Left lung (tissue), 10 donors: ENCODE measurements around the gene FAM181A. TPM values are rescaled to one million over a fixed set of nuclear protein-coding genes. Genes with fewer than 3 reads are reported as not detected.

ENCODE experiments used
- ATAC-seq: fragments of 200-7000 bp; cut with Tn5 transposase; one replicate; pipeline ENCODE4 v1.9.1; 2020; ENCODE audit warnings: moderate library complexity
- DNase-seq, 4 donors: peaks; one replicate each; pipeline ENCODE4 v3.0.0-alpha.2; 2013 to 2020
- H3K27ac ChIP-seq, 2 donors: fragments of 200-600 bp; sonication (generic) in 1 of 2; one replicate each; pipeline versions ENCODE4 v1.5.0 to v1.8.0; 2020 to 2021
- H3K27me3 ChIP-seq, 2 donors: fragments of 200-600 bp; sonication (generic) in 1 of 2; one replicate each; pipeline versions ENCODE4 v1.5.0 to v1.8.0; 2020 to 2021
- H3K36me3 ChIP-seq, 2 donors: fragments of 200-600 bp; sonication (generic) in 1 of 2; one replicate each; pipeline versions ENCODE4 v1.5.0 to v1.8.0; 2020 to 2021
- H3K4me1 ChIP-seq, 2 donors: fragments of 200-600 bp; one replicate each; pipeline ENCODE4 v1.8.0; 2021
- H3K4me3 ChIP-seq, 2 donors: fragments of 200-600 bp; sonication (generic) in 1 of 2; one replicate each; pipeline versions ENCODE4 v1.5.0 to v1.8.0; 2020 to 2021; ENCODE audit warnings: mild to moderate bottlenecking in 1 of 2
- H3K9me3 ChIP-seq, 2 donors: fragments of 200-600 bp; sonication (generic) in 1 of 2; one replicate each; pipeline versions ENCODE4 v1.5.0 to v1.8.0; 2020 to 2021
- CTCF ChIP-seq, 2 donors: fragments of 200-600 bp; sonication (generic) in 1 of 2; IDR thresholded peaks; one replicate each; pipeline versions ENCODE4 v1.5.0 to v1.8.0; 2021; ENCODE audit warnings: antibody characterized with exemption in 2 of 2
- intact Hi-C, 2 donors: fragments of 100-400 bp; cut with DNase I; formaldehyde crosslinking; loops; one replicate each; pipeline versions ENCODE4 v1.11.2 to v1.14.2; 2022
- polyA plus RNA-seq, 6 donors: library from polyadenylated mRNA; unstranded; fragments of 120-200 nt; gene quantifications; one replicate each; pipeline ENCODE4 v1.2.1, GENCODE V29; 2013; ENCODE audit not compliant: insufficient read length in 6 of 6
- total RNA-seq, 2 donors: library from RNA; stranded (reverse); fragmentation: NEBNext Ultra II Directional; extraction: Animal tissue kit (Norgen Biotek cat#: 25700); gene quantifications; one replicate each; pipeline ENCODE4 v1.2.1, GENCODE V29; 2021
- donor health status: DM: no; HTN: yes; CAD: no.
- donor health status: DM: no; HTN: no; CAD: no.

FAM181A gene
- total and polyA plus RNA-seq, 8 donors = 0.10 to 1.1 (median 0.37) TPM; not detected in 2

- DNase-seq = peak in 1 of 4 donors; percentile 28
- Histone ChIP-seq H3K27ac (no peak overlapping the region), H3K4me1 (peaks cover 0 to 15% of the 10 kb centered on the region in 2 donors), H3K4me3 (no peak overlapping the region), H3K9me3 (no peaks in the 10 kb centered on the region), H3K27me3 (peaks cover 13 to 30% of the 10 kb centered on the region in 2 donors), H3K36me3 (no peaks in the 10 kb centered on the region)
- no peak for TF ChIP-seq CTCF (IDR thresholded peaks at IDR 0.05)
- ATAC-seq = no peak
- intact Hi-C loops = loop anchor here in 1 of 2 donors (5.0 kb wide), 1 partner anchor 59 kb away; no protein-coding TSS in a partner anchor
These were observed 15.9 kb downstream of the FAM181A start for GRCh38 chr14:93943052-93943451.

GRCh38 chr14:93943930-93944329 is 16.8 kb downstream of the FAM181A start:
- ATAC-seq (no peak), DNase-seq (peak in 1 of 4 donors; percentile 71)
- no peak for TF ChIP-seq CTCF (IDR thresholded peaks at IDR 0.05)
- Histone ChIP-seq H3K4me1 (peaks cover 0 to 12% of the 10 kb centered on the region in 2 donors), H3K9me3 (no peaks in the 10 kb centered on the region), H3K27me3 (peaks cover 5 to 22% of the 10 kb centered on the region in 2 donors), H3K27ac (no peak overlapping the region), H3K36me3 (no peaks in the 10 kb centered on the region), H3K4me3 (no peak overlapping the region)
- intact Hi-C loops = loop anchor here in 1 of 2 donors (5.0 kb wide), 1 partner anchor 58 kb away; no protein-coding TSS in a partner anchor

GRCh38 chr14:93944348-93945069 is 17.4 kb downstream of the FAM181A start:
- intact Hi-C loops = loop anchor here in 1 of 2 donors (5.0 kb wide), 1 partner anchor 58 kb away; no protein-coding TSS in a partner anchor
- peak in 1 of 4 donors; percentile 40 for DNase-seq
- ATAC-seq = no peak
- Histone ChIP-seq H3K4me3 (no peak overlapping the region), H3K4me1 (peaks cover 0 to 6% of the 10 kb centered on the region in 2 donors), H3K27me3 (peaks cover 0 to 16% of the 10 kb centered on the region in 2 donors), H3K27ac (no peak overlapping the region), H3K9me3 (no peaks in the 10 kb centered on the region), H3K36me3 (no peaks in the 10 kb centered on the region)
- TF ChIP-seq CTCF (IDR thresholded peaks at IDR 0.05) = no peak

GRCh38 chr14:93945070-93945399 is 17.9 kb downstream of the FAM181A start:
- TF ChIP-seq CTCF (IDR thresholded peaks at IDR 0.05) = no peak
- ATAC-seq (no peak), DNase-seq (no peak)
- no peak overlapping the region for H3K4me3 ChIP-seq
- intact Hi-C loops = no loop called here
- peaks cover 0 to 11% of the 10 kb centered on the region in 2 donors for H3K27me3 ChIP-seq
- no peak overlapping the region for H3K27ac ChIP-seq
- H3K9me3 ChIP-seq = no peaks in the 10 kb centered on the region
- no peaks in the 10 kb centered on the region for H3K36me3 ChIP-seq
- peaks cover 0 to 1% of the 10 kb centered on the region in 2 donors for H3K4me1 ChIP-seq

GRCh38 chr14:93946104-93946503 is 19.0 kb downstream of the FAM181A start:
- no peak for TF ChIP-seq CTCF (IDR thresholded peaks at IDR 0.05)
- no peaks in the 10 kb centered on the region for H3K36me3 ChIP-seq
- DNase-seq (peak in 1 of 4 donors; percentile 20), ATAC-seq (no peak)
- H3K4me3 ChIP-seq = no peak overlapping the region
- no peaks in the 10 kb centered on the region for H3K4me1 ChIP-seq
- no peaks in the 10 kb centered on the region for H3K9me3 ChIP-seq
- intact Hi-C loops = no loop called here
- no peak overlapping the region for H3K27ac ChIP-seq
- peaks cover 0 to 6% of the 10 kb centered on the region in 2 donors for H3K27me3 ChIP-seq
